Measurements from ENCODE around the gene ARF6. TPM values are rescaled to one million over a fixed set of nuclear protein-coding genes. Genes with fewer than 3 reads are reported as not detected.

Gene ARF6
- total and polyA plus RNA-seq, 2 donors (not counting 1 experiment from before 2014, with no cell fraction given) = 54.7 to 67.4 TPM

- no peak overlapping the region for H2AFZ ChIP-seq (ENCODE audit: low read length)
Measured at GRCh38 chr14:49923442-49923841, 30.6 kb downstream of the ARF6 start.

GRCh38 chr14:49923881-49924280, 31.0 kb downstream of the ARF6 start:
- Histone ChIP-seq H3K27me3 (ENCODE audit: control insufficient read depth, insufficient read depth, low read length) (no peaks in the 10 kb centered on the region), H4K20me1 (ENCODE audit: control insufficient read depth, extremely low read depth, insufficient read depth, low read length) (no peaks in the 10 kb centered on the region), H3K9me3 (ENCODE audit: control insufficient read depth, insufficient read depth, low read depth, low read length) (no peaks in the 10 kb centered on the region), H3K79me2 (ENCODE audit: control insufficient read depth, insufficient read depth, low read length) (no peaks in the 10 kb centered on the region), H2AFZ (ENCODE audit: low read length) (no peak overlapping the region), H3K27ac (ENCODE audit: insufficient read depth, low read length) (no peak overlapping the region), H3K4me1 (ENCODE audit: control insufficient read depth, extremely low read depth, insufficient read depth, low read length) (no peaks in the 10 kb centered on the region), H3K4me2 (ENCODE audit: extremely low read depth, insufficient read depth, low read length) (no peak overlapping the region), H3K36me3 (ENCODE audit: control insufficient read depth, insufficient read depth, low read length) (no peaks in the 10 kb centered on the region), H3K9ac (ENCODE audit: insufficient read depth, low read length) (no peak overlapping the region), H3K4me3 (replicated peaks in 1 of 4; ENCODE audit: control extremely low read depth in 1 of 4, insufficient read depth in 1 of 4, low read depth in 3 of 4, low read length in 4 of 4) (no peak overlapping the region)
- no peak for DNase-seq (ENCODE audit: low read depth in 2 of 2)
- no peak for TF ChIP-seq EZH2 (IDR thresholded peaks at IDR 0.05; ENCODE audit: low read length, missing control alignments)

More at GRCh38 chr14:49923442-49923841, 30.6 kb downstream of the ARF6 start:
- Histone ChIP-seq H3K79me2 (ENCODE audit: control insufficient read depth, insufficient read depth, low read length) (no peaks in the 10 kb centered on the region), H3K9me3 (ENCODE audit: control insufficient read depth, insufficient read depth, low read depth, low read length) (no peaks in the 10 kb centered on the region), H3K4me1 (ENCODE audit: control insufficient read depth, extremely low read depth, insufficient read depth, low read length) (no peaks in the 10 kb centered on the region), H4K20me1 (ENCODE audit: control insufficient read depth, extremely low read depth, insufficient read depth, low read length) (no peaks in the 10 kb centered on the region), H3K4me2 (ENCODE audit: extremely low read depth, insufficient read depth, low read length) (no peak overlapping the region), H3K9ac (ENCODE audit: insufficient read depth, low read length) (no peak overlapping the region), H3K27ac (ENCODE audit: insufficient read depth, low read length) (no peak overlapping the region), H3K36me3 (ENCODE audit: control insufficient read depth, insufficient read depth, low read length) (no peaks in the 10 kb centered on the region), H3K4me3 (replicated peaks in 1 of 4; ENCODE audit: control extremely low read depth in 1 of 4, insufficient read depth in 1 of 4, low read depth in 3 of 4, low read length in 4 of 4) (no peak overlapping the region), H3K27me3 (ENCODE audit: control insufficient read depth, insufficient read depth, low read length) (no peaks in the 10 kb centered on the region)
- DNase-seq (ENCODE audit: low read depth in 2 of 2) = no peak
- no peak for TF ChIP-seq CTCF (conservative IDR thresholded peaks at IDR 0.05 in 1 of 2, IDR thresholded peaks at IDR 0.05 in 1 of 2; ENCODE audit: low read depth in 1 of 2, low read length in 2 of 2)
- no peak for TF ChIP-seq EZH2 (IDR thresholded peaks at IDR 0.05; ENCODE audit: low read length, missing control alignments)

GRCh38 chr14:49924852-49925251, 32.0 kb downstream of the ARF6 start:
- H3K9ac ChIP-seq (ENCODE audit: insufficient read depth, low read length) = no peak overlapping the region
- H4K20me1 ChIP-seq (ENCODE audit: control insufficient read depth, extremely low read depth, insufficient read depth, low read length) = no peaks in the 10 kb centered on the region
- H3K4me3 ChIP-seq (replicated peaks in 1 of 4; ENCODE audit: control extremely low read depth in 1 of 4, insufficient read depth in 1 of 4, low read depth in 3 of 4, low read length in 4 of 4) = no peak overlapping the region
- TF ChIP-seq CTCF (conservative IDR thresholded peaks at IDR 0.05 in 1 of 2, IDR thresholded peaks at IDR 0.05 in 1 of 2; ENCODE audit: low read depth in 1 of 2, low read length in 2 of 2) (no peak), EZH2 (IDR thresholded peaks at IDR 0.05; ENCODE audit: low read length, missing control alignments) (no peak)
- no peaks in the 10 kb centered on the region for H3K4me1 ChIP-seq (ENCODE audit: control insufficient read depth, extremely low read depth, insufficient read depth, low read length)
- H3K27me3 ChIP-seq (ENCODE audit: control insufficient read depth, insufficient read depth, low read length) = no peaks in the 10 kb centered on the region
- no peak overlapping the region for H3K4me2 ChIP-seq (ENCODE audit: extremely low read depth, insufficient read depth, low read length)
- no peaks in the 10 kb centered on the region for H3K36me3 ChIP-seq (ENCODE audit: control insufficient read depth, insufficient read depth, low read length)
- H3K79me2 ChIP-seq (ENCODE audit: control insufficient read depth, insufficient read depth, low read length) = no peaks in the 10 kb centered on the region
- H3K9me3 ChIP-seq (ENCODE audit: control insufficient read depth, insufficient read depth, low read depth, low read length) = no peaks in the 10 kb centered on the region
- no peak overlapping the region for H2AFZ ChIP-seq (ENCODE audit: low read length)
- H3K27ac ChIP-seq (ENCODE audit: insufficient read depth, low read length) = no peak overlapping the region
- no peak for DNase-seq (ENCODE audit: low read depth in 2 of 2)
